ENCODE results near the gene LRIT1. TPM values are rescaled to one million over a fixed set of nuclear protein-coding genes. Genes with fewer than 3 reads are reported as not detected.

Gene LRIT1
- polyA plus RNA-seq, 2 donors: not detected

GRCh38 chr10:84256510-84257342 lies 15.4 kb upstream of the LRIT1 start:
- Histone ChIP-seq H3K9me3 (ENCODE audit: control insufficient read depth in 2 of 2, insufficient read depth in 1 of 2, low read depth in 1 of 2, low read length in 1 of 2) (peaks cover 0 to 2% of the 10 kb centered on the region in 2 donors), H3K36me3 (ENCODE audit: control insufficient read depth in 2 of 2, insufficient read depth in 2 of 2, low read length in 1 of 2) (no peaks in the 10 kb centered on the region), H3K4me1 (ENCODE audit: control insufficient read depth in 2 of 2, insufficient read depth in 2 of 2, low read length in 1 of 2) (no peaks in the 10 kb centered on the region), H3K27ac (ENCODE audit: low read depth in 2 of 2, low read length in 1 of 2) (no peak overlapping the region), H3K4me3 (ENCODE audit: low read depth in 1 of 2, low read length in 2 of 2) (no peak overlapping the region), H3K27me3 (ENCODE audit: control insufficient read depth in 1 of 2, insufficient read depth in 2 of 2, low read length in 2 of 2) (no peaks in the 10 kb centered on the region)
- 39 to 41% methylated on average over 35 of the region's 35 CpGs for WGBS, 2 donors

GRCh38 chr10:84254552-84255478 lies 13.5 kb upstream of the LRIT1 start:
- Histone ChIP-seq H3K9me3 (ENCODE audit: control insufficient read depth in 2 of 2, insufficient read depth in 1 of 2, low read depth in 1 of 2, low read length in 1 of 2) (peaks cover 0 to 2% of the 10 kb centered on the region in 2 donors), H3K27me3 (ENCODE audit: control insufficient read depth in 1 of 2, insufficient read depth in 2 of 2, low read length in 2 of 2) (no peaks in the 10 kb centered on the region), H3K4me3 (ENCODE audit: low read depth in 1 of 2, low read length in 2 of 2) (no peak overlapping the region), H3K36me3 (ENCODE audit: control insufficient read depth in 2 of 2, insufficient read depth in 2 of 2, low read length in 1 of 2) (no peaks in the 10 kb centered on the region), H3K27ac (ENCODE audit: low read depth in 2 of 2, low read length in 1 of 2) (no peak overlapping the region), H3K4me1 (ENCODE audit: control insufficient read depth in 2 of 2, insufficient read depth in 2 of 2, low read length in 1 of 2) (no peaks in the 10 kb centered on the region)
- 53 to 62% methylated on average over 10 of the region's 10 CpGs for WGBS, 2 donors

GRCh38 chr10:84248794-84249193 lies 7.4 kb upstream of the LRIT1 start:
- no peak overlapping the region for H3K4me3 ChIP-seq (ENCODE audit: low read depth in 1 of 2, low read length in 2 of 2)
- no peaks in the 10 kb centered on the region for H3K36me3 ChIP-seq (ENCODE audit: control insufficient read depth in 2 of 2, insufficient read depth in 2 of 2, low read length in 1 of 2)
- H3K27ac ChIP-seq (ENCODE audit: low read depth in 2 of 2, low read length in 1 of 2): no peak overlapping the region
- H3K9me3 ChIP-seq (ENCODE audit: control insufficient read depth in 2 of 2, insufficient read depth in 1 of 2, low read depth in 1 of 2, low read length in 1 of 2): peaks cover 0 to 2% of the 10 kb centered on the region in 2 donors
- no peaks in the 10 kb centered on the region for H3K4me1 ChIP-seq (ENCODE audit: control insufficient read depth in 2 of 2, insufficient read depth in 2 of 2, low read length in 1 of 2)
- no peaks in the 10 kb centered on the region for H3K27me3 ChIP-seq (ENCODE audit: control insufficient read depth in 1 of 2, insufficient read depth in 2 of 2, low read length in 2 of 2)
- 78 to 84% methylated on average over 12 of the region's 12 CpGs for WGBS, 2 donors

- Histone ChIP-seq H3K9me3 (ENCODE audit: control insufficient read depth in 2 of 2, insufficient read depth in 1 of 2, low read depth in 1 of 2, low read length in 1 of 2) (no peaks in the 10 kb centered on the region), H3K27ac (ENCODE audit: low read depth in 2 of 2, low read length in 1 of 2) (no peak overlapping the region), H3K4me3 (ENCODE audit: low read depth in 1 of 2, low read length in 2 of 2) (no peak overlapping the region), H3K27me3 (ENCODE audit: control insufficient read depth in 1 of 2, insufficient read depth in 2 of 2, low read length in 2 of 2) (no peaks in the 10 kb centered on the region), H3K4me1 (ENCODE audit: control insufficient read depth in 2 of 2, insufficient read depth in 2 of 2, low read length in 1 of 2) (no peaks in the 10 kb centered on the region), H3K36me3 (ENCODE audit: control insufficient read depth in 2 of 2, insufficient read depth in 2 of 2, low read length in 1 of 2) (no peaks in the 10 kb centered on the region)
- WGBS, 2 donors: 80 to 82% methylated on average over 6 of the region's 6 CpGs
Measured at GRCh38 chr10:84247496-84247895, 6.2 kb upstream of the LRIT1 start.

- Histone ChIP-seq H3K9me3 (ENCODE audit: control insufficient read depth in 2 of 2, insufficient read depth in 1 of 2, low read depth in 1 of 2, low read length in 1 of 2) (no peaks in the 10 kb centered on the region), H3K36me3 (ENCODE audit: control insufficient read depth in 2 of 2, insufficient read depth in 2 of 2, low read length in 1 of 2) (no peaks in the 10 kb centered on the region), H3K4me3 (ENCODE audit: low read depth in 1 of 2, low read length in 2 of 2) (no peak within 1 kb of the TSS), H3K4me1 (ENCODE audit: control insufficient read depth in 2 of 2, insufficient read depth in 2 of 2, low read length in 1 of 2) (no peaks in the 10 kb centered on the region), H3K27me3 (ENCODE audit: control insufficient read depth in 1 of 2, insufficient read depth in 2 of 2, low read length in 2 of 2) (no peaks in the 10 kb centered on the region), H3K27ac (ENCODE audit: low read depth in 2 of 2, low read length in 1 of 2) (no peak within 1 kb of the TSS)
- WGBS, 2 donors: 41 to 50% methylated on average over 9 of the region's 9 CpGs
Measured at GRCh38 chr10:84244651-84245270, 3.4 kb upstream of the LRIT1 start, which contains the start of gene RGR. Gene RGR (plus strand): TSS chr10:84245053. CDS start chr10:84245091, 38 bp downstream.

- H3K27ac ChIP-seq (ENCODE audit: low read depth in 2 of 2, low read length in 1 of 2): no peak overlapping the region
- WGBS, 2 donors: 85 to 96% methylated on average over 3 of the region's 3 CpGs
Measured at GRCh38 chr10:84243759-84244158, 2.4 kb upstream of the LRIT1 start.

GRCh38 chr10:84238909-84239308 lies 2.4 kb downstream of the LRIT1 start:
- Histone ChIP-seq H3K36me3 (ENCODE audit: control insufficient read depth in 2 of 2, insufficient read depth in 2 of 2, low read length in 1 of 2) (no peaks in the 10 kb centered on the region), H3K9me3 (ENCODE audit: control insufficient read depth in 2 of 2, insufficient read depth in 1 of 2, low read depth in 1 of 2, low read length in 1 of 2) (no peaks in the 10 kb centered on the region), H3K27ac (ENCODE audit: low read depth in 2 of 2, low read length in 1 of 2) (no peak overlapping the region), H3K27me3 (ENCODE audit: control insufficient read depth in 1 of 2, insufficient read depth in 2 of 2, low read length in 2 of 2) (no peaks in the 10 kb centered on the region), H3K4me3 (ENCODE audit: low read depth in 1 of 2, low read length in 2 of 2) (no peak overlapping the region), H3K4me1 (ENCODE audit: control insufficient read depth in 2 of 2, insufficient read depth in 2 of 2, low read length in 1 of 2) (no peaks in the 10 kb centered on the region)
- 75 to 79% methylated on average over 3 of the region's 3 CpGs for WGBS, 2 donors

More at GRCh38 chr10:84243759-84244158, 2.4 kb upstream of the LRIT1 start:
- Histone ChIP-seq H3K4me1 (ENCODE audit: control insufficient read depth in 2 of 2, insufficient read depth in 2 of 2, low read length in 1 of 2) (no peaks in the 10 kb centered on the region), H3K4me3 (ENCODE audit: low read depth in 1 of 2, low read length in 2 of 2) (no peak overlapping the region), H3K9me3 (ENCODE audit: control insufficient read depth in 2 of 2, insufficient read depth in 1 of 2, low read depth in 1 of 2, low read length in 1 of 2) (no peaks in the 10 kb centered on the region), H3K36me3 (ENCODE audit: control insufficient read depth in 2 of 2, insufficient read depth in 2 of 2, low read length in 1 of 2) (no peaks in the 10 kb centered on the region), H3K27me3 (ENCODE audit: control insufficient read depth in 1 of 2, insufficient read depth in 2 of 2, low read length in 2 of 2) (no peaks in the 10 kb centered on the region)

GRCh38 chr10:84237199-84238051 lies 3.9 kb downstream of the LRIT1 start:
- Histone ChIP-seq H3K4me1 (ENCODE audit: control insufficient read depth in 2 of 2, insufficient read depth in 2 of 2, low read length in 1 of 2) (no peaks in the 10 kb centered on the region), H3K9me3 (ENCODE audit: control insufficient read depth in 2 of 2, insufficient read depth in 1 of 2, low read depth in 1 of 2, low read length in 1 of 2) (no peaks in the 10 kb centered on the region), H3K27me3 (ENCODE audit: control insufficient read depth in 1 of 2, insufficient read depth in 2 of 2, low read length in 2 of 2) (no peaks in the 10 kb centered on the region), H3K27ac (ENCODE audit: low read depth in 2 of 2, low read length in 1 of 2) (no peak overlapping the region), H3K4me3 (ENCODE audit: low read depth in 1 of 2, low read length in 2 of 2) (no peak overlapping the region), H3K36me3 (ENCODE audit: control insufficient read depth in 2 of 2, insufficient read depth in 2 of 2, low read length in 1 of 2) (no peaks in the 10 kb centered on the region)
- WGBS, 2 donors: 53 to 57% methylated on average over 48 to 52 of the region's 52 CpGs

Data from esophagus (tissue), 2 donors.